ENCODE results near the gene PTRH1.

PTRH1 gene

GRCh38 chr9:127749090-127749787 lies 33.8 kb upstream of the PTRH1 start:
- H3K4me3 ChIP-seq (ENCODE audit: low read depth, low read length) = no peak overlapping the region
- no peak for DNase-seq (ENCODE audit: low read depth)
- no peak for TF ChIP-seq CTCF (IDR thresholded peaks at IDR 0.05; ENCODE audit: low read depth, low read length, missing control alignments)

DNA sequence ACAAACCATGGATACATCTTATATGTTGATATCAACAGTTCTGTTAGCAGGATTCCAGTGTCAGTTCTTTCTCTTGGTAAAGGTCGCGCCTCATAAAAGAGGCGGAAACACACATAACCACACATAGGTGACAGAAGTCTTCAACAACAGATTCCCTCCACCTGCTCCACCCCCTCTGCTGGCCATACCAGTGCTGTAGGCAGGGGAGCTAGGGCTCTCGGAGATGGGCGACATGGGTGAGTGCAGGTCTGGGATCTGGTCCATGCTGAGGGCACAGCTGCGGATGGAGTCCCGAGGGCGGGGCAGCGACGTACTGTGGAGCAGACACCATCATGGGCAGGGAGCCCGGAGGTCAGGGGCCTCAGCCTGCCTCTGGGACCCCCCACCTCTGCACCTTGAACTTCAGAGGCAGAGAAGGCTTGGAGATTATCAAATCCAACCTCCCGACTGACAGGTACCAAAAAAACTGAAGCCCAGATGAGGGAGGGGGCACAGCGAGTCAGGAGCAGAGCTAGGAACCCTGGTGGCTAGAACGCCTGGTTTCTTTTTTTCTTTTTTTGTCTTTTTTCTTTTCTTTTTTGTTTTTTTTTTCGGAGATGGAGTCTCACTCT lies 31.6 kb upstream of the PTRH1 start:
- no peak for TF ChIP-seq CTCF (IDR thresholded peaks at IDR 0.05; ENCODE audit: low read depth, low read length, missing control alignments)
- H3K4me3 ChIP-seq (ENCODE audit: low read depth, low read length) = no peak overlapping the region
- DNase-seq (ENCODE audit: low read depth) = no peak

- no peak for TF ChIP-seq CTCF (IDR thresholded peaks at IDR 0.05; ENCODE audit: low read depth, low read length, missing control alignments)
- no peak overlapping the region for H3K4me3 ChIP-seq (ENCODE audit: low read depth, low read length)
- no peak for DNase-seq (ENCODE audit: low read depth)
Measured at GRCh38 chr9:127744398-127745110, 29.1 kb upstream of the PTRH1 start.

- DNase-seq (ENCODE audit: low read depth) = no peak
- no peak for TF ChIP-seq CTCF (IDR thresholded peaks at IDR 0.05; ENCODE audit: low read depth, low read length, missing control alignments)
- H3K4me3 ChIP-seq (ENCODE audit: low read depth, low read length) = no peak overlapping the region
Measured at GRCh38 chr9:127742435-127743088, 27.1 kb upstream of the PTRH1 start.

DNA sequence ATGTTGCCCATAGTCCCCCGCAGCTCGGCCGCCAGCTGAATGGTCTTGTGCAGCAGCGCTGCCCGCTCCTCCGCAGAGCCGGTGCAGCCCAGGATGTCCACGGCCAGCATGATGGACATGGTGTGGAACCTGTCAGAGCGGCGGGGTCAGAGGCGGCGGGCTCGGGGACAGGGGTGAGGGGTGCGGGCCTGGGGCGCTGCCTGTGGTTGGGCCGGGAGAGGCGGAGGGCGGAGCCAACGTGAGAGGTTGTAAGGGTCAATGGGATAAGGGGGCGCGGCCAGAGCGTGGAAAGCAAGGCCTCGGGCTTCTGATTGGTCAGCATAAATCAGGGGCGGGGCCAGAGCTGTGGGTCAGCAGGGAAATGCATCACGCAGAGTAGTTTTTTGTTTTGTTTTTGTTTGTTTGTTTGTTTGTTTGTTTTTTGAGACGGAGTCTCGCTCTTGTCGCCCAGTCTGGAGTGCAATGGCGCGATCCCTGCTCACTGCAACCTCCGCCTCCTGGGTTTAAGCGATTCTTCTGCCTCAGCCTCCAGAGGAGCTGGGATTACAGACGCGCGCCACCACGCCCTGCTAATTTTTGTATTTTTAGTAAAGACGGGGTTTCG lies 26.5 kb upstream of the PTRH1 start:
- TF ChIP-seq CTCF (IDR thresholded peaks at IDR 0.05; ENCODE audit: low read depth, low read length, missing control alignments) = no peak
- H3K4me3 ChIP-seq (ENCODE audit: low read depth, low read length) = no peak overlapping the region
- DNase-seq (ENCODE audit: low read depth) = no peak

- no peak overlapping the region for H3K4me3 ChIP-seq (ENCODE audit: low read depth, low read length)
- TF ChIP-seq CTCF (IDR thresholded peaks at IDR 0.05; ENCODE audit: low read depth, low read length, missing control alignments) = no peak
- DNase-seq (ENCODE audit: low read depth) = no peak
Measured at GRCh38 chr9:127739614-127740330, 24.3 kb upstream of the PTRH1 start.

All from GM12864 (cell line).